GM21390 (cell line): ENCODE data around the gene CD248.
"Not testable (repeated sequence)": the region's sequence is repeated elsewhere in the genome, so short reads cannot be mapped to it uniquely, and the experiment has no call there.

ENCODE experiments used
- ATAC-seq: cut with Tn5 transposase; IDR thresholded peaks from one replicate; pipeline ENCODE4 v1.9.1; 2021; ENCODE audit not compliant: unreplicated experiment

The CD248 gene

DNA sequence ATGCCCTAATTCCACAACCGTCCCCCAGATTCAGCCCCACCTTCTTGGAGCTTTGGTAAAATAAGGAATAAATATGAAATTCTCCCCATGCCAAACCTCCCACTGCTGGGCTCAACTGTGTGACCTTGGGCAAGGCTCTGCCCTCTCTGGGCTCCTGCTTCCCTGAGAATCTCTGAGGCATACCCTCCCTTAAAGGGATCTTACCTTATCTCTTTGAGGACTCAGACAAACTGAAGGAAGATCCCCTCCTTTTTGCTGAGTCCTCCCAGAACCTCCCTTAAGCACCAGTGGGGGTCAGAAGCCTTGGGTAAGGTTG, 2.7 kb downstream of the CD248 start:
- ATAC-seq = no peak

GRCh38 chr11:66313321-66314185, 3.3 kb downstream of the CD248 start:
- no peak for ATAC-seq

GRCh38 chr11:66312549-66313320, 4.1 kb downstream of the CD248 start:
- peak; percentile 46 for ATAC-seq

DNA sequence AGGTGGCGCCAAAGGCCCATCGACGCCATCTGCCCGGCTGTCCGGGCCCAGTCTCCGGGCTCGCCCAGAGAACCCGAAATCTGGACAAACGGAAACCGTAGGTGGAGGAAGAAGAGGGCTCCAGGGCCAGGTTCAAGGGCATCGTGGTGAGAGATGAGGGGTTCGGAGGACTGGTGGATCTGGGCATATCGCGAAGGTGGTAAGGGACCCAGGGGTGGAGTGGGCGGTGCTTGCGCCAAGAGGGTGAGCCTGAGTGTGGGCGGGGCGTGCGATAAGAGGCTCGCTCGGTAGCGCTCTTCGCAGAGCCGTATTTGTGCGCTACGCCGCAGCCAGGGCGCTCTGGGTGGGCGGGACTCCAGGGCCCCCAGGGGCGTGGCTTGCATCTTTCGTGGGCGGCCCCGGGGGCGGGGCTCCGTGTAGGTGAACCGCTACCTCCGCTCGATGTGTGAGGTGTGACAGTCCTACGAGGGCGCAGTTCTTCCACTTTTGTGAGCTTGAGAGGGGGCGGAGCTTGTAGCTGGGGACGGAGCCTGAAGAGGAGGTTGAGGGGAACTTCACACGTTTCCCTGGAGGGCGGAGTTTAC, 4.8 kb downstream of the CD248 start:
- peak; percentile 68 for ATAC-seq

- ATAC-seq = no peak
These were observed 5.3 kb downstream of the CD248 start for GRCh38 chr11:66311470-66311964.

GRCh38 chr11:66310803-66311440, 5.9 kb downstream of the CD248 start:
- not testable (repeated sequence) for ATAC-seq

GRCh38 chr11:66310324-66310723, 6.5 kb downstream of the CD248 start:
- ATAC-seq = no peak

- ATAC-seq = no peak
These were observed 7.4 kb downstream of the CD248 start for GRCh38 chr11:66309475-66309874.

DNA sequence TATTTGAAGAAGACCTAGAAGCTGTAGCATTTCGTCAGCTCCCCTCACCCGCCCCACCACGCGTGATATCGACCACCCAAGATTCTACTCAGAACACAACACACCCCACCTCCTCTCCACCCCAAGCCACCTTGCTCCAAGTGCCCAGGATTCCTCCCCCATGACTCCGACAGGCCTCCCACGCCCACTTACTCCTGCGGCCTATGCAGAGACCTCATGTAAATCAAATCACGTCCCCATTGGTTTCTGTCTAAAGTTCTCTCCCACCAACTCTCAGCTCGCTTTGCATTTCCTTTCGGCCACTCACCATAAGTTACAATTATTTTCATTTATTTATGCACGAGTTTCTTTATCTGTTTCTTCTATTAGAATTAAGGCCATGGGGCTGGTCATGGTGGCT, 14.2 kb downstream of the CD248 start:
- no peak for ATAC-seq

- ATAC-seq = no peak
These were observed 17.7 kb downstream of the CD248 start for GRCh38 chr11:66299186-66299585.

DNA sequence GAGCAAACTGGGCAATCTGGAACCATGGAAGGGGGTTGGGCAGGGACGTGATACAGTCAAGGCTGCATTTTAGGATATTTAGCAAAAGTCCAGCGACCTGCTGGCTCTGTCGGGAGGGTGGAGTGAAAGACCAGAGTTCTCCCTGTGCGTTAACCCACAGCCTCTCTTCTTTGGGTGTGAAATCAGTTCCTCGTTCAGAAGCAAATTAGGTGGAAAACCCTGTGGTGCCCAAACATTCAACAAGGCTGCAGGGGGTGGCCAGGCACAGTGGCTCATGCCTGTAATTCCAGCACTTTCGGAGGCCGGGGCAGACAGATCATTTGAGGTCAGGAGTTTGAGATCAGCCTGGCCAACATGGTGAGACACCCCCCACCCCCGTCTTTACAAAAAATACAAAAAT, 19.2 kb downstream of the CD248 start:
- ATAC-seq = no peak

DNA sequence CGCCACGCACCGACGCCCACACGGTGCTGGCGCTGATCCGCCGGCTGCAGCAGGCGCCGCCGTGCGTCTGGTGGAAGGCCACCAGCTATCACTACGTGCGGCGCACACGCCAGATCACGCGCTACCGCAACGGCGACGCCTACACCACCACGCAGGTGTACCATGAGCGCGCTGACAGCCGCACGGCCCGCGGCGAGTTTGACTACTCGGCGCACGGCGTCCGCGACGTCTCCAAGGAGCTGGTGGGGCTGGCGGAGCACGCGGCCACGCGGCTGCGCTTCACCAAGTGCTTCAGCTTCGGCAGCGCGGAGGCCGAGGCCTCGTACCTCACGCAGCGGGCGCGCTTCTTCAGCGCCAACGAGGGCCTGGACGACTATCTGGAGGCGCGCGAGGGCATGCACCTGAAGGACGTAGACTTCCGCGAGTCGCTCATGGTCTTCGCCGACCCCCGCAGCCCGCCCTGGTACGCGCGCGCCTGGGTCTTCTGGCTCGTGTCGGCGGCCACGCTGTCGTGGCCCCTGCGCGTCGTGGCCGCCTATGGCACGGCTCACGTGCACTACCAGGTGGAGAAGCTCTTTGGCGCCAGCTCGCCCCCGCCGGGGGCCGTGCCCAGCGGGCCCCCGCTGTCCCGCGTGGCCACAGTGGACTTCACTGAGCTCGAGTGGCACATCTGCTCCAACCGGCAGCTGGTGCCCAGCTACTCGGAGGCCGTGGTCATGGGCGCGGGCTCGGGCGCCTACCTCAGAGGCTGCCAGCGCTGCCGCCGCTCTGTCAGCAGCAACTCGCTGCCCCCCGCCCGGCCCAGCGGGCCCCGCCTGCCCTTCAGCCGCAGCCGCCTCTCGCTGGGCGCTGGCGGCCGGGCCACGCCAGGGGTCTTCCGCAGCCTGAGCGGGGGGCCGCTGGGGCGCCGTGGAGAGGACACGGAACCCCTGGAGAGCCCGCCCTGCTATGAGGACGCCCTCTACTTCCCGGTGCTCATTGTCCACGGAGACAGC, 21.9 kb downstream of the CD248 start:
- no peak for ATAC-seq

- no peak for ATAC-seq
These were observed 22.8 kb downstream of the CD248 start for GRCh38 chr11:66293777-66294625.

GRCh38 chr11:66293352-66293751, 23.5 kb downstream of the CD248 start:
- no peak for ATAC-seq

- no peak for ATAC-seq
These were observed 24.1 kb downstream of the CD248 start for GRCh38 chr11:66292543-66293332.

GRCh38 chr11:66291706-66292542, 24.9 kb downstream of the CD248 start, which contains the start of gene TMEM151A:
TMEM151A (plus strand) TSS chr11:66291894; CDS start chr11:66292014, 120 bp downstream.
- ATAC-seq = no peak

GRCh38 chr11:66291303-66291705, 25.5 kb downstream of the CD248 start:
- no peak for ATAC-seq

- ATAC-seq = no peak
These were observed 26.6 kb downstream of the CD248 start for GRCh38 chr11:66290330-66290621.
